GM21576 (cell line): ENCODE results near the gene FGD5.

ENCODE experiments used
- ATAC-seq: cut with Tn5 transposase; IDR thresholded peaks from one replicate; pipeline ENCODE4 v1.9.1; 2021; ENCODE audit warnings: mild to moderate bottlenecking, moderate library complexity; ENCODE audit not compliant: unreplicated experiment

FGD5 gene

DNA sequence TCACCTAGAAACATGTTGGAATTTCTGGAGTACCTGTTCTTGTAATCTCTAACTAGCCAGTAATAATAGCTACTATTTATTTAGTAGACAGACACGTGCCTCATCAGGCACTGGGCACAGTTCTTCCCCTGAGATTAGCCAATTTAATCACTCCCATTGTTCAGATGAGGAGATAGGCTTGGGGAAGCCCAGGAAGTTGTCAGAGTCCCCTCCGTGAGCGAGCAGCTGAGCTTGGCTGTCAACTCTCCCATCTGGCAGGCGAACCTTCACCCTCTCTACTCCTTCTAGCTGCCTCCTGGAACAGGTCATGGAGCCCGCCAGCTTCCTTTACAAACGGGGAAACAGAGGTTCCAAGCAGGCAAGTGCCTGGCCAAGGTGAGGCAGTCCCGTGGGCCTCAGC is 31.1 kb upstream of the FGD5 start:
- ATAC-seq = no peak

DNA sequence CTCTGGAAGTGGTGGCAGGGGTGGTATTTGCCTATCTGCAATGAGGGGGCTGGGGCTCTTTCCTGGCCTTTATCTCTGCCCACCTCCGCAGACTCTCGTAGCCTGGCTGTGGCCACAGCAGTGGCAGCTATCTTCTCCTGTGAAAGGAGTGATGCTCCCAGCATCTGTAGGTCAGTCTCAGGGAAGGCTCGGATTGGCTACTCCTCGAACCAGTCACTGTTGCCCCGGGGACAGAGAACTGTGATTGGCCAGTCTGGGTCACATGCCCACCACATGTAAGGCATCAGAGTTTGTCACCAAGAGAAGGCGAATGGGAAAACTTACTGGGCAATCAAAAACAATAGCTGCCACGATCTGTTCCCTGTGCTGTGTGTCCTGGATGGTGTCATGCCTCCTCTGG is 30.1 kb upstream of the FGD5 start:
- no peak for ATAC-seq

DNA sequence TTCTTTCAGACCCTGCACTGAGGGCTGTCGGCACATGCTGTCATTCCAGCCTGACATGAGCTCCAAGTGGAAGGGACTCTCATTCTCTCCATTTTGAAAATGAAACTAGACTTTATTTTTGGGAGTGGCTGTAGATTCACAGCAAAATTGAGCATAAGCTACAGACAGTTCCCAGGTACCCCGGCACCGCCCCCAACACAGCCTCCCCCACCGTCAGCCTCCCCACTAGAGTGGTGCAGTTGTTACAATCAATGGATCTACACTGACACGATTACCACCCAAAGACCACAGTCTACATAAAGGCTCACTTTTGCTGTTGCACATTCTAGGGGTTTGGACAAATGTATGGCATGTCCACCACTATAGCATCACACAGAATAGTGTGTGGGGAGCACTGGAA is 29.5 kb upstream of the FGD5 start:
- no peak for ATAC-seq

DNA sequence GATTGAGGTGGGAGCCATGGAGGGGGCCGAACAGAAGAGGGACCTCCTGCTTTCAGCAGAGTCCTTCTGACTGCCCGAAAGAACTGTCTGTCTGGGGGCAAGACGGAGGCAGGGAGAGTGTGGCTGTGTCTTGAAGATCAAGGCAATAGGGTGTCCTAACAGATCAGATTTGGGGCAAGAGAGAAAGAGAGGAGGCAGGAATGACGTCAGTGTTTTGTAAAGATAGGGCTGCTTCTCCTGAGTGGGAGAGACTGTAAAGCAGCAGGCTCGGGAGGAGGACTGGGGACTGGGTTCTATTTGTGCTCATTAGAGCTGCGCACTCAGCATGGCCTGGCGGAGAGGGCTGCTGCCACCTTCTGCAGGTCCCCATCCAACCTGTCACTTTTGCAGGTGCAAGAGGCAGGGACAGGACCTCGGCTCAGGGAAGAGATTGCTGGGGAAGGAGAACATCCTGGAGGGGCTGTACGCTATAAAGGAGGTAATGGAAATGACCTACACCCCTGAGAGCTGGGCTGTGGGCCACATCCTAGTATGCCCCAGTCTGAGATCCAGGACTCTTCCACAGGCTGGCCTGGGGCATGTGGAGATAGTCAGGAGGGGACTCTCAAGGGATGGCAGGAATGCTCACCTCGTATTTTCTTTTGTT is 29.0 kb upstream of the FGD5 start:
- ATAC-seq = no peak

DNA sequence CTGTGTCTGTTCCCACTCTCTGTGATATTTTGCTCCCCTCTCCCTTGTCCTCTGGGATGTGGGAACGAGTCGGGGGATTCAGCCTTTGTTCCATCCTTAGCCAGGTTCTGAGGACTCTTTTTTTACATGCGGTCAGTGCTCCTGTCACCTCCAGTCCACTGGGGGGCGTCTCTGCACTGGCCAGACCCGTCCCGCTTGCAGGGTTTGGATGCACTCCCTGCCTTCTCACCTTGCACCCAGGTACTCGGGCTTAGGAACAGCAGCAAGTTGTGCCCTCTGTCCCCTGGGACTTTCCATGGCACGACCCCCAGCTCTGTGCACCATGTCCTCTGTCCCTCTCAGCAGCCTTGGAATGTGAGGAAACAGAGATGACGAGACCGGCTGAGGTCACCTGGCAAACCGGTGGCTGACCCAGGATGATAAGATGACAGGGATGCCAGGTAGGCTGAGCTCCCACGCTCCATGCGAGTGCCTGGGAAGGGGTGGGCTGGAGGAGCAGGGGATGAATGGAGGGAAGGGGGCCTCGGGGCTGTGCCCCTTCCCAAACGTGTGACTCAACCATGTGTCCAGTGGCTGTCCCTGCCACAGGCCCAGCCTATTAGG is 27.3 kb upstream of the FGD5 start:
- ATAC-seq = no peak

DNA sequence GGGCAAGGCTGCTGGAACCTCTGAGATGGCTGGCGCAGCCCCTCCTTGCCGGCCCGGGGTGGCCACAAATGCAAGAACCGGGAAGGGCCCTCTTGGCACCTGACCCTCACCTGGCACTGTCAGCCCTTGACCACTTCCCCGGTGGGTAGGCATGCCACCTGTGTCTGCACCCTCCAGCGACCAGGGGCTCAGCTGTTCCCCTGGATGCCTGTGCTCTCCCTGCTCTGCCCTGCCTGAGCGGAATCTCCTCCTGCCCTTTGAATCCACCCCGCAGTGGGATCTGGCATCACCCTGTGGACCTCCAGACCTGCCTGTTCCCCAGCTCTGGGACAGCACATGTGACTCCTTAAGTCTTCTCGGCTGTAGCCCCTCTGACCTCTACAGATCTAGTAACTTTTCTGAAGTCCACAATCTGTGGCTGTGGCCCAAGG is 26.1 kb upstream of the FGD5 start:
- ATAC-seq = no peak

DNA sequence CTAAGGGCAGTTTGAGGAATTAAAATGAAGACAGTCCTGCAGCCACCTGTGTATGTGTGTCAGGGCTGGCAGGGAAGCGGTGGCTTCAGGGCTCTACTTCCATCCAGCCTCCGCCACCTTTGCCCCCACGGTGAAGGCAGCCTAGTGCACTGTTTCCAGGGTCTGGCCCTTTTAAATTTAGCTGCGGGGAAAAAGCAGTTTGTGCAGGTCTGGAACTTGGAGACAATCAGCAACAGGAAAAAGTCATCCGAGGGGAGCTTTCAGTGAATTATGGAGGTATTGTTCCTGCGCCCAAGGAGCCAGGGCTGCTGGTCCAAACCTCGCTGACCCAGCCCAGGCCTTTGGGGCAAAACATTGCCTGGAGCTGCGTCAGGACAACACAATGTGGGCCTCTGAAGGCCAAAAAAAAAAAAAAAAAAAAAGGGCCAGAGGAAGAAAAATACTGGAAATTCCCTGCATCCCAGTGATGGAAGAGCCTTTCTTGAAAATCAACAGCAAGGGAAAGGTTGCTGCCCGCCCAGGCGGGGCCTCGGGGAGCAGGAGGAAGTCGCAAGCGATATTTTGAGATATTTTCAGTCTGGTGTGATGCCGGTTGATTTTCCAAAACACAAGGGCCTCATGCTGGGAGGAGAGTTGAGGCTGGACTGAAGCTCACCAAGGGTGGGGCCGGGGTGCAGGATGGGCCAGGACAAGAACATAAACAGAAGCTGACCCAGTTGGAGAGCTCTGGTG is 25.5 kb upstream of the FGD5 start:
- ATAC-seq = no peak

DNA sequence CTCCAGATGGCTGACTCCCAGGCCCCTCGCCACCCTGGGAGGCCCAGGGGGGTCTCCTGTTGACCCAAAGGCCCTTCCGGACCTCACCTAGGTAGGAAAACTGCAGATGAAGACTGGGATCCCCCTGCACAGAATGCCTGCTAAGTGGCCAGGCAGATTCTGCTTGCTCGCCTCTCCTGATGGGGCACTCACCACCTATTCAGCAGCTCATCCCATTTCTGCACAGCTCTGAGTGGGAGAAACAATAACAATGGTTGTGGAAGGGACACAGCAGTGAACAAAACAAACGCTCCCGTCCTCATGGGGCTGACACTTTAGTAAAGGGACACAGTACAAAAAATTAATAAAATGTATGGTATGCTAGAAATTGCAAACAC is 24.9 kb upstream of the FGD5 start:
- ATAC-seq = no peak

DNA sequence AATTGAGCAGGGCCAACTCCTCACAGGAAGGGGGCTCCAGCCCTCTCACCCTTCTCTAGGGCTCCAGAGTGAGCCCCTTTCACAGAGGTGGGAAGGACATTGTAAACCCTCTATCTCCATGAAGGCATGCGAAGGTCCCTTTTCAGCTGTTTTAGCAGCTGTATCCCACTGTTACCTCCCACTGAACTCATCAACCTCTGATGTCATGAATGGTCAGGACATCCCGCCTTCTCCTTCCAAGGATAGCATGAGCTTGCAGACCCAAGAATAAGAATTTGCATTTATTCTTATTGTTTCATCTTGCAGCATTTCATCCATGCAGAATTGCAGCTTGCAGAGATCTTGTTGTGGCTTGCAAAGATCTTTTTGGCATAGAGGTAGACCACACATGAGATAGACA is 24.3 kb upstream of the FGD5 start:
- no peak for ATAC-seq

DNA sequence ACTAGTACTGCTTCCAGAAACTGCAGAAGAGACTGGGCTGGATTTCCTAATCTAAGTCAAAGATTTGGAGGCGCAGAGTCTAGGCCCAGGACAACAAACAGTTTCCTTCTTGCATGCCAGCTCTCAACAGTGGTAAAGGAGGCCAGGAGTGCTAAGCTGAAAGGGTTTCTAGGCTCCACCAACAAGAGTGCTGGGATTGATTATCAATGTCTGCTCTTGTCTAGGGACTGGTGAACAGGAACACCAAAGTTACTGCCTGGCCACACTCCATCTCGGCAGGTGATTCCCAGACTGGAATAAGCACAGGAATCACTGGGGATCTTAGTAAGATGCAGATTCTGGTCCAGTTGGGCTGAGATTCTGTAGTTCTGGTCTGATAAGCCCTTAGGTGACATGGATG is 22.8 kb upstream of the FGD5 start:
- ATAC-seq = no peak

DNA sequence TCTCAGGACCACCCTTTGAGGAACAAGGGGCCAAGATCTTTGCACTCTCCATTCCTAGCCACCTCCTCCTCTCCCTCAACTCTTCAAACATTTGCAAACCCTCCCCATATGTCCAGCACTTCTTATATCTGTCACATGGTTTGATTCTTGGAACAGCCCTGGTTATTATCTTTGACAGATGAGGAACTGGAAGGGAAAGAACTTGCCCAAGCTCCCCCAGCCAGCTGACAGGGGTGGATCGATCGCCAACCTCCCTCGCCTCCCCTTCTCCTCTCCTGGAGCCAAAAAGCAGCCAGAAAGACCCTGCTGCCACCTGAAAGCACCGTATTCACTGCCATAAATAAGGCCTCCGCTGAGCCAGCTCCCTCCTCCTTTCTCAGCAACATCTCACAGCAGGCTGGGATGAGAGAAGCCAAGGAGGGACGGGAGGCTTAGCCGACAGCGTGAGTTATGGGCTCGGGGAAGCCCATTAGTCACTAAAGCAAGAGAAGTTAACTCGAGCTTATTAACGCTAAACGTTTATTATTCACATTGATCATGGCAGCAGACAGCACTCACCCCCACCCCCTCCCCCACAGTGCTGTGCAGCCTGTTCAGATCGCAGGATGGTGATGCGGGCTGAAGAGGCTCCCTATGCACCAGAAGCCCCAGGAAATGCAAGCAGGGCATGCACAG is 22.2 kb upstream of the FGD5 start:
- no peak for ATAC-seq

DNA sequence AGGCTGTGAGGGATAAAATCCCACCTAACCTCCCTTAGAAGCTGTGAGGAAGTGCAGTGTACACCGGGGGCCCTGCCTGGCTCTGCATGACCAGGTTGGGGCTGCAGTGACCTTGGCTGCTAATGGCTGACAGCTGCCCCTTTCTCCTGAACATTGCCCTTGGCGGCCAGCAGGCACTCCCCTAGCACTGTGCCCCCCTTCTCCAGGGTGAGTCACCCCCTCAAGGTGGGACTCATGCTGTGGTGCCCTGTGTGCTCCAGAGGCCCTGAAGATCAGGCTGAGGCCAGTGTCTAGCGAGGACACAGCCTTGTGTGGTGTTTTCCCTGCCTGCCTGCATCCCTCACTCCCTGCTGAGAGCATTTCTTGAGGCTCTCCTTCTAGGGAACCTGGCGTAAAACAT is 21.0 kb upstream of the FGD5 start:
- ATAC-seq = no peak

DNA sequence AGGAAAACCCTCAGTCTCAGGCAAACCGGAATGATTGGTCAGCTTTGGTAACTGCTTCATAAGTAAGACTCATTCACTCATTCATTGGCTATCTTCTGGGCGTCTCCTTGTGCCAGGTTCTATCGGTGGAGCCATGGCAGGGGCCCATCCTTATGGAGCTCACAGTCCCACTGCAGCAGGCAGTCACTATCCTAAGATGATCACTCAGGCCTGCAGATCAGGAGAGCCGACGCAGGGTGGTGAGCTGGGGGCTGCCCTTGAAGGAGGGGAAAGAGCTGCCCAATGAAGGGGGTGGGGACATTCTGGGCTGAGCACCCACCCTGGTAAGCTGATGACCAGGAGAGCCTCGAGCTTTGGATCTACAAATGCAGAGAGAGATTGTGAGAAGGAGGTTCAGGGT is 20.5 kb upstream of the FGD5 start:
- no peak for ATAC-seq

DNA sequence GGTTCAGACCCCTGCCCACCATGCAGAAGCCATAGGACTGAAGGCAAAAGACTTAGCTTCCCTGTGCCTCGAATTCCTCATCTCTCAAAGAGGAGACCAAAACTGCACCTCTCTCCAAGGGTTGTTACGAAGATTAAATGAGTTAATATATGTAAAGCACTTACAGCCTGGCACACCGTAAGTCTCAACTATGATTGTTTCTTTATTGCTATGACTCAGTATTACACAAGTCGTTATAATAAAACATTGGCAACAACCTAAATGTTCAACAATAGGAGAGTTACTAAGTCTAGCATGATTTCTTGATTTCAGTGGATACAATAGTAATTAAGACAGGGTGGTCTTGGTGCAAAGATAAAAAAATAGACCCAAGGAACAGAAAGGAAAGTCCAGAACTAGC is 19.6 kb upstream of the FGD5 start:
- no peak for ATAC-seq

DNA sequence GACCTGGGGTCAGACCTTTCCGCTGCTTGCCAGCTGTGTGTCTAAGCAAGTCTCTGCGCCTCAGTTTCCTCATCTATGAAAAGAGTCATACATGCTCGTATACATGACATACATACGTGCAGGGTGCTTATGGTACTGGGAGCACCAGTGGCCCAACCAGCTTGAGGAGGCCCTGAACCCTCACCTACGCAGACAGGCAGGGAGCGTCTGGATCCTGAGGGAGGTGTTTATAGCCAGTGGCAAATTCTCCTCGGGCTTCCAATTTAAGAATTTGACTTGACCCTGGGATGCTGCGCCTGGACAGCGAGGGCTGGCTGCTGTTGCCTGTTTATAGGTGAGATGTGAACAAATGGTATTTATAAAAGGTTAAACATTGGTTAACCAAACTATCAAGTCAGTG is 17.7 kb upstream of the FGD5 start:
- ATAC-seq = no peak

DNA sequence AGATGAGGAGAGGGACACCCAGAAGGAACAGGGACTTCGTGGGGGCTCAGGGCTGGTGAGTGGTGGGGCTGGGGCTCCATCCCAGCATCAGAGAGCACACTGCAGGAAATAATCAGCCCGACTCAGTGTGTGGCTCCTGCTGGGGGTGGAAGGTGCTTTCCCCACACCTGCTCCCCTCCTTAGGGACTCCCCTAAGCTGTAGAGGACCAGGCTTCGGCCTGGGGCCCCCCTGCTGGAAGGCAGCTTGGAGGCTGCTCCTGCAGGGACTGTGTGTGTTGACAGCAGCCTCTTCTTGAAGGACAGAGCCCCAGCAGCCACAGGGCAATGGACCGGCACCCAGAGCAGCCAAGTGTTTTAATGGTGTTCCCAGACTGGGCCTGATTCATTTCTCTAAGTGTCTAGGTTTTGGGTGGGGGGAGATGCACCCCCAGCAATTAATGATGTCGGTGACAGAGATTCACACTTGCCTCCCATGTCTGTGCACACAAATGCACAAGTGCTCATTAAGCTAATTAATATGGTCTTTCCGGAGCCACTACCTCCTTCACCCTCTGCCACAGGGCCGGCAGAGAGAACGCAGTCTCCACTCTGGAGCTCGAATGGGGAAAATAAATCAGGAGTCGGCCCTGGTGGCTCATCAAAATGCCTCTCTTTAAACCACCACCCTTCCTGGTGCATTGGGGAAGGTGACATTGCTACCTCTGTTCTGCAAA is 16.9 kb upstream of the FGD5 start:
- no peak for ATAC-seq

DNA sequence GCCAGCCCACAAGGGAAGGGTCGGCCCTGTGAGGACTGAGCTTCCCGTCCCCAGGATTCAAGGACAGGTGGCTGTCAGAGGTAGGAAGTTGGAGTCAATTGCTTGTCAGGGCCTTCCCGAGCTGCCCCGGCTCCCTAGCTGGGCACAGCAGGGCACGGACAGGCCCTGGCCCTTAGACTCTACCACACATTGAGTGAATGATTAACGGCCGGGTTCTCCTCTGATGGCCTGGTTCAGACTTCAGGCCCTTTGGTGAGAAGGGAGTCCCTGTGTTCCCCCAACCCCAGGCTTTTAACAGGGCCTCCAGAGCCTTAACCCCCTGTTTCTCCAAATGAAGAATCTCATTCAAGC is 16.4 kb upstream of the FGD5 start:
- ATAC-seq = no peak

DNA sequence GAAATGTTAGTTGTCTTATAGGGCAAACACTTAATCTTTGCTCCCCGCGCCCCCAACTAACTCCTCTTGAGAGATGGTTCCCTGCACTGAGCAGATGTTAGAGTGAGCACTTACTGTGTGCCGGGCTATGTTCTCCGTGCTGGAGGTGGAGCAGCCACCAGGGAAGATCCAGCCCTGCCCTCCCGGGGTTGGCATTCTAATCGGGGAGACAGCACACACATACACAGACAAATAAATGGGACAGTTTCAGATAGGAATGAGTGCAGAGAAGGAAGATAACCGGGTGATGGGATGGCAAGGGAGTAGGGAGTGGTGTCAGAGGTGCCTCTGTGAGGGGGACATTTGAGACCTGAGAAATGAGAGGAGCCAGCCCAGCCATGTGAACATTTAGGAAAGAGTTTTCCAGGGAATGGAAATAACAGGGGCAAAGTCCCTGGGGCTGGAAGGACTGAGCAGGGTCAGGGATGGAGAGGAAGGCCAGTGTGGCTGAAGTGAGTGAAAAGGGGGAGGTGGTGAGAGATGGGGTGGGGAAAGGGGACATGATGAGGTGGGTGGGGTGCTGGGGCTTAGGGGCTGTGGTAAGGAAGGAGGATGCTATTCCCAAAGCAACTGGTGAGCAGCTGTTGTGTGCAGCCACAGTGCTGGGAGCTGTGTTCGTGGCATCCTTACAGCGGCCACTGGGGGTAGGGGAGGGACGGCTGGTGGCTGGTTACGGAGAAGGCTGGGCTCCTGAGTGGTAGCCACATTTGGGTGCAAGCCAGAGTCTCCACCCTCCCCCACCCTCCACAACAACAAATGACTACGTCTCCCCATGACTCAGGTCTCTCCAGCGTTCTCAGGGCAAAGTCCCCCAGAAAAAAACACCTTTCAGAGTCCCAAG is 15.4 kb upstream of the FGD5 start:
- no peak for ATAC-seq

DNA sequence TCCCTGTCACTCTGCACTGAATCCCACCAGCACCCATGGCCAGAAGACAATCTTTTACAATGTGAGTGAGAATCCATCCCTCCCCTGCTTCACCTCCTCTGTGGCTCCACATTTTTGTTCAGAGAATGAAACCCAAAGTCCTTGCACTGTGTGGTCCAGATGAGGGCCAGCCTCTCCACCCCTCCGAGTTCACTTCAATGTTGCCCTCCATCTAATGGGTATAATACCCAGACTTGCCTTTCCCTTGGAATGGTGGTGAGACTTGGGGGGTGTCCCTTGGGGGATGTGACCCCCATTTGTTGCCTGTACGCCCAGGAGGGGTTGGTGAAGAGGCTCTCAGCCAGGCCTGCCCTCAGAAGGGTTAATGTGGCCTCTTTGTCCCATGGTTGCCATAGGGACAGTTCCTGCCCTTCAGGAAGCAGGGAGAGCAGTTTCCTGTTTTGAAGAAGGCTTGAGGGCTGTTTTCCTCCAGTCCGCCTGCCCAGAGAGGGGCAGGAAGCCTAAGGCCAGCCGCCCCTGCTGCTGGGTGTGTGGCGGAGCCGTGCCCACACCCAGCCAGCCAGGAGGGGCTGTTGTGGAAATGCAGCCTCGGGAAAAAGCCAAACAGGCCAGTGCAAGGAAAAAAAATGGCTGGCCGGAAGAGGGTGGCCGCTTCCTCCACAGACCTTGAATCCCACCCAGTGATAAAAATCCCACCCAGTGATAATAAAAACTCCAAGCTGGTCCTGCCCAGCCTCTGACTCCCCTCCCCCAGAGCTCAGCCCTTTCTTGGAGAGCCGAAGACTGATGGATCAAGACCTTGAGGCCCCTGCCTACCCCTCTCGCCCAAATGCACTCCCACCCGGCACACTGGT is 14.6 kb upstream of the FGD5 start:
- ATAC-seq = no peak
